Esophagus muscularis mucosa (tissue), 4 donors: Measurements from ENCODE around the gene SLC38A8.

Source experiments
- CTCF ChIP-seq, 3 experiments: fragments of 200-600 bp in 2 of 3; fragments of 450-650 bp in 1 of 3; sonication (generic) in 2 of 3; IDR thresholded peaks; one replicate each; pipeline ENCODE4 v1.5.1; 2017 to 2019; ENCODE audit warnings: antibody characterized with exemption in 3 of 3, mild to moderate bottlenecking in 2 of 3, moderate library complexity in 1 of 3
- EP300 ChIP-seq: sonication (generic); formaldehyde crosslinking; IDR thresholded peaks from one replicate; pipeline ENCODE4 v1.6.1; 2017; ENCODE audit warnings: antibody characterized with exemption
- POLR2A ChIP-seq: fragments of 450-650 bp; IDR thresholded peaks from one replicate; pipeline ENCODE4 v1.6.1; 2017; ENCODE audit warnings: antibody characterized with exemption, moderate library complexity, mild to moderate bottlenecking, low read depth

GRCh38 chr16:83980794-83981193, 61.8 kb downstream of the SLC38A8 start:
- TF ChIP-seq CTCF (IDR thresholded peaks at IDR 0.05) (no peak), EP300 (no peak), POLR2A (no peak)
